HFF-Myc (cell line): ENCODE measurements around the gene F2R.
"Not testable (repeated sequence)": the region's sequence is repeated elsewhere in the genome, so short reads cannot be mapped to it uniquely, and the experiment has no call there.

Experiments
- DNase-seq: peaks from one replicate; pipeline ENCODE4 v3.0.0-alpha.2; 2011; ENCODE audit warnings: low read depth; ENCODE audit errors: extremely low read depth
- H3K4me3 ChIP-seq: replicated peaks from 2 replicates; pipeline ENCODE4 v1.5.1; 2011; ENCODE audit warnings: low read depth, mild to moderate bottlenecking, control low read depth, low read length
- TF ChIP-seq, protein P1 (sequence below): IDR thresholded peaks from 2 replicates; pipeline ENCODE4 v1.5.1; 2012; ENCODE audit warnings: mild to moderate bottlenecking, low read depth, low read length, control low read depth; ENCODE audit errors: missing control alignments

The F2R gene

DNA sequence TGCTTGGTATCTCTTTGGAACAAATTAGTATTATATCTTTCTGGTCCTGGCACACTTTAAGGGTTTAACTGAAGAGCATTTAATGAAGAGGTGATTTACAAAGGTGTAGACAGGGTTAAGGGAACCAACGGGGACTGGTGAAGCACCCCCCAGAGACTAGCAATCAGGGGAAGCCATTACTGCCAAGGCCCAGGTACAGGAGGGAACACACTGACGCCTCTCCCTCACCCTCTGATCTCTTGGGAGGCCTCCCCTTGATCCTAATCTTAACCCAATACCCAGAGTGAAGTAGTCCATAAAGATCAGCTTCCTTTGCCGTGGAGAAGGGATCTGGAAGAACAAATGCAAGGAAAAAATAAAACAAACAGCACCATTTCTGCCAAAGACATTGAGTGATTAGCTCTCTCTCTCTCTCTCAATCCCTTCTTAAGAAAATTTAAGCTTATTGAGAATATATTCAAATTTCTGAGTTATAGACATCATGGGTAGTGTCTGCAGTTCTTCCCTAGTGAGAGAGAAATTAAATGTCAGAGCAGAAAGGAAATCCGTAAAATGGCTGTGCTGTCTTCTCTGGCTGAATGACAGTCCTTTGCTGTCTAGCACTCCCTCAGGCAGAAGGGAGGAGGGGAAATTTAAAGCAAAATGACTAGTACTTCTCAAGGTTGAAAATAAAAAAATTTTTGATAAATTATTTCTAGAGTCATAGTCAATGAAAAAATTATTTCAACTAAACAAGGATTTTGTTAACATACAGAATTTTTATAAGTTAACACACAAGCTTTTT lies 20.0 kb downstream of the F2R start:
- DNase-seq, result no peak
- TF ChIP-seq, protein P1, sequence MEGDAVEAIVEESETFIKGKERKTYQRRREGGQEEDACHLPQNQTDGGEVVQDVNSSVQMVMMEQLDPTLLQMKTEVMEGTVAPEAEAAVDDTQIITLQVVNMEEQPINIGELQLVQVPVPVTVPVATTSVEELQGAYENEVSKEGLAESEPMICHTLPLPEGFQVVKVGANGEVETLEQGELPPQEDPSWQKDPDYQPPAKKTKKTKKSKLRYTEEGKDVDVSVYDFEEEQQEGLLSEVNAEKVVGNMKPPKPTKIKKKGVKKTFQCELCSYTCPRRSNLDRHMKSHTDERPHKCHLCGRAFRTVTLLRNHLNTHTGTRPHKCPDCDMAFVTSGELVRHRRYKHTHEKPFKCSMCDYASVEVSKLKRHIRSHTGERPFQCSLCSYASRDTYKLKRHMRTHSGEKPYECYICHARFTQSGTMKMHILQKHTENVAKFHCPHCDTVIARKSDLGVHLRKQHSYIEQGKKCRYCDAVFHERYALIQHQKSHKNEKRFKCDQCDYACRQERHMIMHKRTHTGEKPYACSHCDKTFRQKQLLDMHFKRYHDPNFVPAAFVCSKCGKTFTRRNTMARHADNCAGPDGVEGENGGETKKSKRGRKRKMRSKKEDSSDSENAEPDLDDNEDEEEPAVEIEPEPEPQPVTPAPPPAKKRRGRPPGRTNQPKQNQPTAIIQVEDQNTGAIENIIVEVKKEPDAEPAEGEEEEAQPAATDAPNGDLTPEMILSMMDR, result no peak
- no peak overlapping the region for H3K4me3 ChIP-seq

DNA sequence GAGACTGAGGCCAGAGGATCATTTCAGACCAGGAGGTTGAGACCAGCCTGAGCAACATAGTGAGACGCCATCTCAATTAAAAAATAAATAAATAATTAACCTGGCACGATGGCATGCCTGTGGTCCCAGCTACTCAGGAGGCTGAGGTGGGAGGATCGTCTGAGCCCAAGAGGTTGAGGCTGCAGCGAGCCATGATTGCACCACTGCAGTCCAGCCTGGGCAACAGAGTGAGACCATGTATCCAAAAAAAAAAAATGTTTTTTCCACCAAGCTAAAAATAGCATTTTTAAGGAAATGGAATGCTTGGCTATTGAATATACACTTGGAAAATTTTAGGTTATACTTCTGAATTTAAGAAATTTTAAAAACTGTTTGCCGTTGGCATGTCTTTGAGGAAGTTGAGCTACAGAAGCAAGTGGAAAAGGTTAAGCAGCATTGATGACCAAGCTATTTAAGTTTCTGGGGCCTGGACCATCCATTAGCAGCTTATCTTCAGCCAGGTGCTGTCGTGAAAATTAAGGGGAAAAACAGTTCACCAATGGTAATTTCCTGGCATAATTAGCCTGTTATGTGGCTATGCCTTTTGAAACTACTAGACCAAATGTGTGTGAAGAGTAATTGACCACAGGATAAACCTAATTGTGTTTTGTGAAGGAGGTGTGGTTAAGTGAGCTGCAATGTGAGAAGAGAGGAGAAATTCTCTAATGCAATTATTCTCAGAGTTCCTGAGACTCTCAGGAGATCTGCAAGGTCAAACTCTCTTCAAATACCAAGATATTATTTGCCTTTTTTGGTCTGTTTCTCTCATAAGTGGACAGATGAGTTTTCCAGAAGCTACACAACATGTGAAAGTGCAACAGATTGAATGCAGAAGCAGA lies 21.0 kb downstream of the F2R start:
- DNase-seq, result no peak
- TF ChIP-seq, protein P1, result no peak
- H3K4me3 ChIP-seq, result no peak overlapping the region

DNA sequence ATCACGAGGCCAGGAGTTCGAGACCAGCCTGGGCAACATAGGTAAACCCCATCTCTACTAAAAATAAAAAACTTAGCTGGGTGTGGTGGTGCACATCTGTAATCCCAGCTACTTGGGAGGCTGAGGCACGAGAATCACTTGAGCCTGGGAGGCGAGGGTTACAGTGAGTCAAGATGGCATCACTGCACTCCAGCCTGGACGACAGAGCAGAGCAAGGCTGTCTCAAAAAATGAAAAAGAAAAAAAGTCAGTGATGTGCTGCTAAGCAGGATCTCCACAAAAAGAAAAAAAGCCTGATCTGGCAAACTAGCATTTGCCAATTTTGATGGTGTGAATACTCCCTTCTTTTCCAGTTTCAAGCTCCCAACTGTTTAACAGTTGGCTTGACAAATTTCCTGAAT lies 21.9 kb downstream of the F2R start:
- no peak for DNase-seq
- no peak overlapping the region for H3K4me3 ChIP-seq
- TF ChIP-seq, protein P1, result no peak

DNA sequence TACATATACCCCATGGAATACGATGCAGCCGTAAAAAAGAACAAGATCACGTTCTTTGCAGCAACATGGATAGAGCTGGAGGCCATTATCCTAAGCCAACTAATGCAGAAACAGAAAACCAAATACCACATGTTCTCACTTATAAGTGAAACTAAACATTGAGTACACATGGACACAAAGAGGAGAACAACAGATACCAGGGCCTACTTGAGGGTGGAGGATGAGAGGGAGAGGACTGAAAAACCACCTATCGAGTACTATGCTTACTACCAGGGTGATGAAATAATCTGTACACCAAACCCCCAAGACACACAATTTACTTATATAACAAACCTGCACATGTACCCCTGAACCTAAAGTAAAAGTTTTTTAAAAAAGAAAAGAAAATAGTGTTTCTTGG lies 25.6 kb downstream of the F2R start:
- not testable (repeated sequence) for DNase-seq, H3K4me3 ChIP-seq

DNA sequence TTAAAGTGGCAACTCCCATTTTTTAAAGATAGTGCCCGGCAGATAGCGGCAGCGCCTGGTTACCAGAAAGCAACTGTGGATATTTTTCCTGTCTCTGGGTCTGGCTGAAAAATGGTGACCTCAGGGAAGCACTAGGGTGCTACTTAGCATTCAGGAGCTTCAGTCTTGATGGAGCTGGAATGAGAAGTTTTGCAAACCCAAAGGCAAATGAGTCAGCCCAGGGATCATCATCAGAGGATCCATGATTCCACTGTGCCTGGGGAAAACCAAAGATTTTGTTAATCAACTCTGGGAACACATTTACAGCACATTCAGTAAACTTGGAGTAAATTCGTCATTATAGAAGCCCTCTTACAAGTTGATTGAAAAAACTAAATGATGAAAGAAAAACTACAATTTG lies 26.7 kb downstream of the F2R start:
- no peak overlapping the region for H3K4me3 ChIP-seq
- DNase-seq, result no peak
- TF ChIP-seq, protein P1, result no peak

DNA sequence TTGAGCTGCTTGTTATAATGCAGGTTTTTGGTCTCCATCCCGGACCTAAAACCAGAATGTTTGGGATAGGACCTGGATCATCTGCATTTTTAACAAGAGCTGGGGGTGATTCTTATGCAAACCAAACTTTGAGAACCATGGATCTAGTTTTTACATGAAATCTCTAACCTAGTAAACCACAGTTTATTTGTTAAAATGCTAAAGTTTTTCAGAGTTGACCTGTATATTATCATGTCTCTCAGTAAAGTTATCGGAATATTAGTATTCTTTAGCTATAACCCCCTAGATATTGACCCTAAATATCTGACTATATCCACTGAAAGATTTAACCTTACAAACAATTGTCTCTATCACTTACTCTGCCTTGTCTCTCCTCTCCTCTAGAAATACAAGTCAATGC lies 28.7 kb downstream of the F2R start:
- no peak overlapping the region for H3K4me3 ChIP-seq
- TF ChIP-seq, protein P1, result no peak
- DNase-seq, result no peak

DNA sequence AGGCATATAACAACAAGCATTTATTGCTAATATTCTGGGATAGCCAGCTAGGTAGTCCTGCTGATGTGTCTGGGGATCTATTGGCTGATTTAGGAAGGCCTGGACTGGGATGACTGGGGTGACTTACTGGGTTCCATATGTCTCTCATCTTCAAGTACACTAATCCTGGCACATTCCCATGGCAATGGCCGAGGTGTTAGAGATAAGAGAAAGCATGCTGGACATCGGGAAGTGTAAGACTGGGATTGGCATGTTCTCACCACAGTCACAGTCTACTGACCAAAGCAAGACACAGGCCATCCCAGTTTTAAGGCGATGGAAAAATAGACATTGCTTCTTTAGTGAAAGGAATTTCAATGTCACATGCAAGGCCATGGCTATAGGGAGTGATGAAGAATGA lies 29.7 kb downstream of the F2R start:
- TF ChIP-seq, protein P1, result no peak
- no peak overlapping the region for H3K4me3 ChIP-seq
- no peak for DNase-seq
